ENCODE measurements around the gene ASPN. TPM values are rescaled to one million over a fixed set of nuclear protein-coding genes. Genes with fewer than 3 reads are reported as not detected.

ASPN gene
- total RNA-seq, 4 donors from 2014 or later = 1.4 to 4.2 (median 3.1) TPM

- H3K27ac ChIP-seq = no peak overlapping the region
- no peaks in the 10 kb centered on the region for H3K9me3 ChIP-seq
- in situ Hi-C loops (cut with MboI; ENCODE audit: low sequenced_read_pairs in 4 of 4) (loop anchor here in 1 of 4 donors (25.0 kb wide), 1 partner anchor 96 kb away; no protein-coding TSS in a partner anchor), intact Hi-C loops (cut with DNase I; ENCODE audit: low total_unique reads) (no loop called here)
- H3K27me3 ChIP-seq = no peaks in the 10 kb centered on the region
- no peak for ATAC-seq
- no peaks in the 10 kb centered on the region for H3K4me1 ChIP-seq
- TF ChIP-seq, protein P1, sequence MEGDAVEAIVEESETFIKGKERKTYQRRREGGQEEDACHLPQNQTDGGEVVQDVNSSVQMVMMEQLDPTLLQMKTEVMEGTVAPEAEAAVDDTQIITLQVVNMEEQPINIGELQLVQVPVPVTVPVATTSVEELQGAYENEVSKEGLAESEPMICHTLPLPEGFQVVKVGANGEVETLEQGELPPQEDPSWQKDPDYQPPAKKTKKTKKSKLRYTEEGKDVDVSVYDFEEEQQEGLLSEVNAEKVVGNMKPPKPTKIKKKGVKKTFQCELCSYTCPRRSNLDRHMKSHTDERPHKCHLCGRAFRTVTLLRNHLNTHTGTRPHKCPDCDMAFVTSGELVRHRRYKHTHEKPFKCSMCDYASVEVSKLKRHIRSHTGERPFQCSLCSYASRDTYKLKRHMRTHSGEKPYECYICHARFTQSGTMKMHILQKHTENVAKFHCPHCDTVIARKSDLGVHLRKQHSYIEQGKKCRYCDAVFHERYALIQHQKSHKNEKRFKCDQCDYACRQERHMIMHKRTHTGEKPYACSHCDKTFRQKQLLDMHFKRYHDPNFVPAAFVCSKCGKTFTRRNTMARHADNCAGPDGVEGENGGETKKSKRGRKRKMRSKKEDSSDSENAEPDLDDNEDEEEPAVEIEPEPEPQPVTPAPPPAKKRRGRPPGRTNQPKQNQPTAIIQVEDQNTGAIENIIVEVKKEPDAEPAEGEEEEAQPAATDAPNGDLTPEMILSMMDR (IDR thresholded peaks at IDR 0.05 in 4 of 5, conservative IDR thresholded peaks at IDR 0.05 in 1 of 5) = no peak
- no peak for TF ChIP-seq POLR2A (IDR thresholded peaks at IDR 0.05)
- H3K4me3 ChIP-seq = no peak overlapping the region
- no peak for DNase-seq
- H3K36me3 ChIP-seq = no peaks in the 10 kb centered on the region
Observed at GRCh38 chr9:92516521-92516920, 34.2 kb upstream of the ASPN start.

- DNase-seq (no peak), ATAC-seq (no peak)
- intact Hi-C loops (cut with DNase I; ENCODE audit: low total_unique reads) (no loop called here), in situ Hi-C loops (cut with MboI; ENCODE audit: low sequenced_read_pairs in 4 of 4) (loop anchor here in 1 of 4 donors (25.0 kb wide), 1 partner anchor 98 kb away; no protein-coding TSS in a partner anchor)
- Histone ChIP-seq H3K27ac (no peak overlapping the region), H3K36me3 (no peaks in the 10 kb centered on the region), H3K9me3 (no peaks in the 10 kb centered on the region), H3K27me3 (no peaks in the 10 kb centered on the region), H3K4me1 (no peaks in the 10 kb centered on the region), H3K4me3 (no peak overlapping the region)
- TF ChIP-seq, protein P1 (IDR thresholded peaks at IDR 0.05 in 4 of 5, conservative IDR thresholded peaks at IDR 0.05 in 1 of 5) = no peak
- TF ChIP-seq POLR2A (IDR thresholded peaks at IDR 0.05) = no peak
Observed at GRCh38 chr9:92514635-92515034, 32.3 kb upstream of the ASPN start.

DNA sequence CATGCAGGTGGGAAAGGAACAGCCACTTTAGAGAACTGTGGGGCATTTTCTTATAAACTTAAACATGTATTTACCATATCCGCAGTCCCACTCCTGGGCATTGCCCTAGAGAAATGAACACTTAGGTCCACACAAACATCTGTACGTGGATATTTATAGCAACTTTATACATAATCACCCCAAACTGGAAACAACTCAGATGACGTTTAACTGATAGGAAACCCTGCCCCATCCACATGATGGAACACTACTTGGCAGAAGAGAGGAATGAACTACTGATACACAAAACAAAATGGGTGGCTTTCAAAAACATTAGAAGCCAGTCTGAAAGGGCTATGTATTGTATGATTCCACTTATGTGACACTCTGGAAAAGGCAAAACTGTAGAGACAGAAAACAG, 31.0 kb upstream of the ASPN start:
- H3K9me3 ChIP-seq = no peaks in the 10 kb centered on the region
- intact Hi-C loops (cut with DNase I; ENCODE audit: low total_unique reads) (no loop called here), in situ Hi-C loops (cut with MboI; ENCODE audit: low sequenced_read_pairs in 4 of 4) (loop anchor here in 1 of 4 donors (25.0 kb wide), 1 partner anchor 99 kb away; no protein-coding TSS in a partner anchor)
- no peaks in the 10 kb centered on the region for H3K36me3 ChIP-seq
- DNase-seq (no peak), ATAC-seq (no peak)
- no peak for TF ChIP-seq POLR2A (IDR thresholded peaks at IDR 0.05)
- TF ChIP-seq, protein P1 (IDR thresholded peaks at IDR 0.05 in 4 of 5, conservative IDR thresholded peaks at IDR 0.05 in 1 of 5) = no peak
- no peak overlapping the region for H3K27ac ChIP-seq
- H3K4me3 ChIP-seq = no peak overlapping the region
- peaks cover 0 to 3% of the 10 kb centered on the region in 2 donors for H3K4me1 ChIP-seq
- H3K27me3 ChIP-seq = no peaks in the 10 kb centered on the region

- Histone ChIP-seq H3K9me3 (no peaks in the 10 kb centered on the region), H3K27me3 (no peaks in the 10 kb centered on the region), H3K4me1 (peaks cover 3 to 5% of the 10 kb centered on the region in 2 donors), H3K27ac (no peak overlapping the region), H3K36me3 (no peaks in the 10 kb centered on the region), H3K4me3 (no peak overlapping the region)
- DNase-seq = no peak
- ATAC-seq = no peak
- in situ Hi-C loops (cut with MboI; ENCODE audit: low sequenced_read_pairs in 4 of 4) (loop anchor here in 1 of 4 donors (25.0 kb wide), 1 partner anchor 100 kb away; no protein-coding TSS in a partner anchor), intact Hi-C loops (cut with DNase I; ENCODE audit: low total_unique reads) (no loop called here)
- TF ChIP-seq, protein P1 (IDR thresholded peaks at IDR 0.05 in 4 of 5, conservative IDR thresholded peaks at IDR 0.05 in 1 of 5) = no peak
- TF ChIP-seq POLR2A (IDR thresholded peaks at IDR 0.05) = no peak
Observed at GRCh38 chr9:92512622-92513021, 30.3 kb upstream of the ASPN start.

DNA sequence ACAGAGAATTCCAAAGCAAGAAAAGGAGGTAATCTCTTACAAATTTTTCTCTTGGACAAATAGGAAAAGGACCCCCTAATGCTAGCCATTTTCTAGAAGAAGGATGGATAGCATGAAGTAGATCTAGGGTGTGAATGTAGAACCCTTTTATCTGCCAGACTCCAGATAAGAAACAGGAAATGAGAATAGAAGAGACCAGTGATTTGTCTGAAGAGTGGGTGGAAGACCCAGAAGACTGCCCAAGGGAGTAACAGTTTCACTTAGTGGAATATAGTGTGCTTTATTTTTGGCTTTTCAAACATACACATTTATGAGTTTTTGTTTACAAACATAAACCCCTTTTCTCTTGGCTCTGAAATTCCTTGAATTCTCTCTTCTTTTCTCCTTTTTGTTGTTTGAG, 28.4 kb upstream of the ASPN start:
- TF ChIP-seq POLR2A (IDR thresholded peaks at IDR 0.05) = no peak
- TF ChIP-seq, protein P1 (IDR thresholded peaks at IDR 0.05 in 4 of 5, conservative IDR thresholded peaks at IDR 0.05 in 1 of 5) = no peak
- intact Hi-C loops (cut with DNase I; ENCODE audit: low total_unique reads) = no loop called here
- in situ Hi-C loops (cut with MboI; ENCODE audit: low sequenced_read_pairs in 4 of 4) = loop anchor here in 1 of 4 donors (25.0 kb wide), 1 partner anchor 102 kb away; no protein-coding TSS in a partner anchor
- ATAC-seq = no peak
- Histone ChIP-seq H3K9me3 (no peaks in the 10 kb centered on the region), H3K27me3 (no peaks in the 10 kb centered on the region), H3K4me1 (peaks cover 3 to 5% of the 10 kb centered on the region in 2 donors), H3K4me3 (no peak overlapping the region), H3K27ac (no peak overlapping the region), H3K36me3 (no peaks in the 10 kb centered on the region)
- DNase-seq = no peak
